HG03354 (cell line): ENCODE results near the gene DTX3.
A peak's percentile ranks its signal among the peaks of the same experiment; 100 is the strongest.
"Not testable (repeated sequence)": the region's sequence is repeated elsewhere in the genome, so short reads cannot be mapped to it uniquely, and the experiment has no call there.

Experiments used
- ATAC-seq: cut with Tn5 transposase; IDR thresholded peaks from one replicate; pipeline ENCODE4 v1.9.1; 2021; ENCODE audit warnings: mild to moderate bottlenecking; ENCODE audit not compliant: unreplicated experiment, poor library complexity, severe bottlenecking

The DTX3 gene

GRCh38 chr12:57629897-57630471 is 25.4 kb downstream of the DTX3 start:
- no peak for ATAC-seq

- no peak for ATAC-seq
These were observed 26.3 kb downstream of the DTX3 start for GRCh38 chr12:57630891-57631433.

GRCh38 chr12:57631566-57632072 is 27.0 kb downstream of the DTX3 start:
- ATAC-seq, result no peak

DNA sequence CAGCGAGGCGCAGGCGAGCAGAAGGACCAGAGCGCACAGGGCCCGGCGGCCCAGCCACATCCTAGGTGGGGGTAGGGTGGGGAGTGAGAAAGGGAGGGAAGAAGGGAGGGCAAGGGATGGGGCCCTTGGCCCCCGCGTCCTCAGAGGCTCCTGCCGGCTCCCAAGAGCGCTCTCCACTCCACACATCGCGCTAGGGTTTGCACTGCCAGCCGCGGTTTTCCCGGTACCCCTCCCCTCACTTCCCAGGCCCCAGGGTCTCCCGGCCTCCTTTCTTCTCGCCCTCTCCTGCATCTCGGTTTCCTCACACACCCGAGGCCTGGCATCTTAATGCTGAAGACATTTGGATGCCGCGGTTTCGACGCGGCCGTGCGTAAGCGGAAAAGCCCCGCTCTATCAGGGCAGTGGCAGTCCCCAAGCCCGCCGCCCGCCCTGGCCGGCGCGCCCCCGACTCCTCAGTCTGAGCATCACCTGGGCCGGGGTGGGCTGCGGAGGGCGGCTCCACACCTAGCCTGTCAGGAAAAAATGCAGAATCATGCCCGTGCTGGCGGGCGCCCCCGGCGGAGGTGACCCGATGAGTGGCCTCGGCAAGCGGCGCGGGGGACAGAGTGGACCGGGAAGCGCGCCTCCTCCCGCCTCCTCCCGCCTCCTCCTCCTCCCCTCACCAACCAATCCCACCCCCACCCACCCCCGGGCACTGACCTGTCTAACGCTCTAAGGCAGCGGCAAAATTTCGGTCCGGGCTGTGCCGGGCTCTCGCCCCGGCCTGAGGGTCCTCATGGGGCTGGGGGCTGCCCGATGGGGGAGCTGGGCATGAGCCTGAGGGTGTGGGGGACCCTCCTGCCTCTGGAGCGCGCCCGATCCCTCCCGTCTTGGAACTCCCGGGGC is 27.7 kb downstream of the DTX3 start:
- peak; percentile 24 for ATAC-seq

- peak; percentile 86 for ATAC-seq
These were observed 28.6 kb downstream of the DTX3 start, which contains the start of gene B4GALNT1 for GRCh38 chr12:57632958-57633840. B4GALNT1 (minus strand) TSS chr12:57633201; CDS start chr12:57632132, 1,069 bp downstream.

DNA sequence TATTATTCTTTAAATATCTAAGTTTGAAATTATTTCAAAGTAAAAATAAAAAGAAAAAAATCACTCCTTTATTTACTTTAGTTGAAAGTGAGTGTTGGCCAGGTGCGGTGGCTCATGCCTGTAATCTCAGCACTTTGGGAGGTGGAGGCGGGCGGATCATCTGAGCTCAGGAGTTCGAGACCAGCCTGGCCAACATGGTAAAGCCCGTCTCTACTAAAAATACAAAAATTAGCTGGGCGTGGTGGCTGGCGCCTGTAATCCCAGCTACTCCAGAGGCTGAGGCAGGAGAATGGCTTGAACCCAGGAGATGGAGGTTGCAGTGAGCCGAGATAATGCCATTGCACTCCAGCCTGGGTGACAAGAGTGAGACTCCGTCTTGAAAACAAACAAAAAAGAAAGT is 32.1 kb downstream of the DTX3 start:
- not testable (repeated sequence) for ATAC-seq

DNA sequence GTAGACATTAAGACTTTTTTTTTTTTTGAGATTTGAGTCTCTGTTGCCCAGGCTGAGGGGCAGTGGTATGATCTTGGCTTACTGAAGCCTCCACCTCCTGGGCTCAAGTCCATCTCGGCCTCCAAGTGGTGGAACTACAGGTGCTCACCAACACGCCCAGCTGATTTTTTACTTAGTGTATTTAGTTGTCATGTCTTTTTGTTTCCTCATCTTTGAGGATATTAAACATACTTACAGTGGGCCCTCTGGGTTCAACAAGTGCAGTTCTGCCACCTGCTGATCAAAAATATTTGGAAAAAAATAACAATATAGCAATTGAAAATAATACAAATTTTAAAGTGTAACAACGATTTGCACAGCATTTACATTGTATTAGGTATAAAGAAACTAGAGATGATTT is 32.7 kb downstream of the DTX3 start:
- no peak for ATAC-seq

- ATAC-seq, result no peak
These were observed 33.5 kb downstream of the DTX3 start for GRCh38 chr12:57638096-57638495.

- ATAC-seq, result no peak
These were observed 35.8 kb downstream of the DTX3 start for GRCh38 chr12:57640175-57641042.

DNA sequence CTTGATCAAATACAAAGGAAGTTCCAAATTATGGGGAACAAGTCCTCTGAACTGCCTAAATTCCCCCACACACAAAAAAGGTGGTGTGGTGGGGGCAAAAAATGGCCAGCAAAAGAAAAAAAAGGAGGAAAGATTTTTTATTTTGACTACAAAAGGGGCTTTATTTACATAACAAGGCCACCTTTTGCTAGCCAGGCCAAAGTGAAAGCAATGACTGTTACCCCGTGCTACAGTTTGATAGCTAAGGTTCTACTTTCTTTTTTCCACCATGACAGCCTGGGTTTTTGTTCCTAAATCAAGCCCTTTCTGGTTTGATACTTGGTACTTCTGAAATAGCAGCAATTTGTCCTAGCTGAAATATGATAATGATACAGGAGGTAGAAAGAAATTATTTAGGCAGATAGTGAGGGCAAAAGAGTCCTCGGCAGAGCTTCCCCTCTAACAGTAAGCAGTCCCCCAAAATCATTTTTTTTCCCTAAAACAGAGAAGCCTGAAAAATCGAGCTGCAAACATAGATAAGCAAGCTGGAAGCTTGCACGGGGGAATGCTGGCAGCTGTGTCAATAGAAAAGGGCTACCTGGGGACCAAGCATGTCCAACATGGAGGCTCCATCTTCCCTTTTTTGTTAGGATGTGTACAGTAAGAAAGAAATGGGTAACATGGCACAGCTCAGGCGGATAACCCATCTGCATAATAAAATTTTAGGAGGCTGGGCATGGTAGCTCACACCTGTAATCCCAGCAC is 37.2 kb downstream of the DTX3 start:
- no peak for ATAC-seq

- ATAC-seq, result not testable (repeated sequence)
These were observed 41.5 kb downstream of the DTX3 start for GRCh38 chr12:57645990-57646658.

GRCh38 chr12:57646659-57647049 is 42.0 kb downstream of the DTX3 start:
- ATAC-seq, result not testable (repeated sequence)

DNA sequence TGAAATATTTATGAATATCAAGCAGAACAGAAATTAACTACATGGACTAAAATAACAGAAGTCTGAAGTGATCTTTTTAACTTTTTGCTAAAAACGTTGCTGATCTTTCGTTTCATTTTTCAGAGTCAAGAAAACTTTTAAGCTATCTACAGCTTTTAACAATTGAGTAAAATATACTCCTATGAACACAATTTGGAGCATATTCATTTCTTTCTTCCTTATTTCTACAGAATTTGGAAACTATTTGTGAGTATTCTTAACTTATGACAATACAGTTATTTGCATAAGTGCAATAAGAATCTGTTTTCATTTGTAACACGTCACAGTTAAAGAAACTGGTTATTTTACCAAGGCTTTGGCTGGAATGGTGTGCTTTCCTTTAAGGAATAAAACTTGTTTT is 49.4 kb downstream of the DTX3 start:
- ATAC-seq, result no peak

- ATAC-seq, result no peak
These were observed 51.1 kb downstream of the DTX3 start for GRCh38 chr12:57655541-57656240.

GRCh38 chr12:57656408-57656807 is 51.8 kb downstream of the DTX3 start:
- not testable (repeated sequence) for ATAC-seq

DNA sequence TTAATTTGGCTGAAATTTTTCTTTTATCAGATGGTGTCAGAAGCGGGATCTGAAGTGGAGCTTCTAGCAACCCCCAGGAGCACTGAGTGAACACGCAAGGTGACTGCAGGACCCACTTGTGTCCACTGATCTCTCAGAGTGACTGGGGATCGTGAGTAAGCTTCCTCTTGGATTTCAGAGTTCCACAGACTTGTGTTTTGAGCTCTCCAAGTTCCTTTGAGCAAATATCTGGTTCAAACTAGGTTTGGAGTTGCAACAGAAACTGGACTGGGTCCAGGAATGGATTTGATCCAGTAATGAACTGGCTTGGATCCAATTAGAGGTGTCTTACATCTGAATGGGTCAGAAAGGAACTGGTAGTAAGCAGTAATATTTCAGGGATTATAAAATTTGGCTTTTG is 53.1 kb downstream of the DTX3 start:
- no peak for ATAC-seq

- ATAC-seq, result no peak
These were observed 54.3 kb downstream of the DTX3 start for GRCh38 chr12:57658890-57659289.
